OCI-LY1 (cell line): ENCODE results near the gene CLDN9.

Experiments used
- EZH2 ChIP-seq: fragments of 200-600 bp; sonication (generic), shearing (Covaris generic); IDR thresholded peaks from 2 replicates; pipeline ENCODE4 v1.8.0; 2017; ENCODE audit warnings: borderline replicate concordance, mixed run types, mild to moderate bottlenecking, antibody characterized with exemption, low read length, moderate library complexity, mixed read lengths
- TF ChIP-seq, protein P1 (sequence below): fragments of 200-600 bp; sonication (generic), shearing (Covaris generic); IDR thresholded peaks from 2 replicates; pipeline ENCODE4 v1.5.1; 2017; ENCODE audit warnings: mild to moderate bottlenecking, antibody characterized with exemption, low read length, moderate library complexity, mixed read lengths

DNA sequence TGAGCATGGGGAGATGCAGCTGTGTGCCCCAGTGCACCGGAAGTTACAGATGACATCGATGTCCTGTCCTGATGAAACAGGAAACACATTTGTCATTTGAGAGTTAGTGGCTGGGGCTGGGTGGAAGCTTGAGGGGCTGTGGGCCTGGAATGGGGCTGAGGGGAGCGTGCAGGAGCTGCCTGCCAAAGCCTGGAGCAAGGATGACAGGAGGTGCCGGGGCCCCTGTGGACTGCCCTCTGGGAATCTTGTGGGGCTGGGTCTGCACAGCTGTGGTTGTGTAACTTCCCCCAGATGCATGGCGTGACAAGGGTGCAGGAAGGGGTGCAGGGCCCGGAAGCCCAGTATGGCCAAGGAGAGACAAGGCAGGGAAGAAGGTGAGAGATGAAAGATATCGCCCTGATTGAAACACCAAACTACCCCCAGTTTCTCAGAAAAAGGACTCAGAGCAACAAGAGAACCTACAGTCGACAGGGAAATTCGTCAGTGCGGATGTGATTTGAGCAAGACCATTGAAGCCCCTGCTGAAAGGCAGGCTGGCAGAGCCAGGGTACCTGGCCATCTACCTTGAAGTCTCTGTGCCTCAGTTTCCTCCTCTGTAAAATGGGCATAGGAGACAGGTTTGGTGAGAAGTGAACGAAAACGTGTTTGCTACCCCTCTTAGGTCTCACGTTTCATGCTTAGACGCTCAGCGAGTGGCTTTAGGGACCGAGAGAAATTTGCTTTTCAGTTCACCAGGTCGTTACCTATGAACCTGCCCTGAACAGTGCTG, 42.4 kb downstream of the CLDN9 start:
- TF ChIP-seq, protein P1, sequence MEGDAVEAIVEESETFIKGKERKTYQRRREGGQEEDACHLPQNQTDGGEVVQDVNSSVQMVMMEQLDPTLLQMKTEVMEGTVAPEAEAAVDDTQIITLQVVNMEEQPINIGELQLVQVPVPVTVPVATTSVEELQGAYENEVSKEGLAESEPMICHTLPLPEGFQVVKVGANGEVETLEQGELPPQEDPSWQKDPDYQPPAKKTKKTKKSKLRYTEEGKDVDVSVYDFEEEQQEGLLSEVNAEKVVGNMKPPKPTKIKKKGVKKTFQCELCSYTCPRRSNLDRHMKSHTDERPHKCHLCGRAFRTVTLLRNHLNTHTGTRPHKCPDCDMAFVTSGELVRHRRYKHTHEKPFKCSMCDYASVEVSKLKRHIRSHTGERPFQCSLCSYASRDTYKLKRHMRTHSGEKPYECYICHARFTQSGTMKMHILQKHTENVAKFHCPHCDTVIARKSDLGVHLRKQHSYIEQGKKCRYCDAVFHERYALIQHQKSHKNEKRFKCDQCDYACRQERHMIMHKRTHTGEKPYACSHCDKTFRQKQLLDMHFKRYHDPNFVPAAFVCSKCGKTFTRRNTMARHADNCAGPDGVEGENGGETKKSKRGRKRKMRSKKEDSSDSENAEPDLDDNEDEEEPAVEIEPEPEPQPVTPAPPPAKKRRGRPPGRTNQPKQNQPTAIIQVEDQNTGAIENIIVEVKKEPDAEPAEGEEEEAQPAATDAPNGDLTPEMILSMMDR, result no peak
- no peak for TF ChIP-seq EZH2
